ENCODE data around the gene LGALS9B.
"Not testable (repeated sequence)": the region's sequence is repeated elsewhere in the genome, so short reads cannot be mapped to it uniquely, and the experiment has no call there.

Gene LGALS9B

DNA sequence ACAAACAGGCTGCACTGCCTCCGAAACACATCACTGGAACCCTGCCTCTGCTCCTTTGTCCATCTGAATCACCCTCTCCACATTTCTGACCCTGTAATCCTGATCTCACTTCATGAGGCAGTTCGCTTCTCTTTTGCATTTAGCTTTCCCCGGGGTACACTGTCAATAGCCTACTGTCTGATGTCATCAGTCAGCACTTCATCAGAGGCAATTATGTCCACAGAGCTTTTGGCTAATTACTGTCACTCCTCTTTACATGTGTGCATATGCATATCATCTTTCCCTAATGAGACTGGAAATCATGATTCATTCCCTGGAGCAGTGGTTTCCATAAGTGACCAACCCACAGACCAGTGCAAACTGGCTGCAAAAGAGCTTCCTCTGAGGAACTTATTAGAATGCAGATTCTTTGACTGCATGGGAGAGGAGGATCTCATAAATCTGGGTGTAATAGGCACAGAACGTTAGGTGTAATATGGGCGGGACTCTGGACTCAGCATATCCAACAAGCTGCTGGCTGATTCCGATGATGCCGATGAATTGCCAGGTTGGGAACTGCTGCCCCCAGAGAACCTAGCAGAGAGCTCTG is 49.8 kb downstream of the LGALS9B start:
- H3K4me3 ChIP-seq (ENCODE audit: low read depth, low read length), result not testable (repeated sequence)

- H3K4me3 ChIP-seq (ENCODE audit: low read depth, low read length), result not testable (repeated sequence)
Measured at GRCh38 chr17:20416381-20416911, 50.9 kb downstream of the LGALS9B start.

GRCh38 chr17:20415479-20415878 is 51.9 kb downstream of the LGALS9B start:
- H3K4me3 ChIP-seq (ENCODE audit: low read depth, low read length), result not testable (repeated sequence)

GRCh38 chr17:20401306-20402022 is 65.9 kb downstream of the LGALS9B start:
- H3K4me3 ChIP-seq (ENCODE audit: low read depth, low read length), result not testable (repeated sequence)

DNA sequence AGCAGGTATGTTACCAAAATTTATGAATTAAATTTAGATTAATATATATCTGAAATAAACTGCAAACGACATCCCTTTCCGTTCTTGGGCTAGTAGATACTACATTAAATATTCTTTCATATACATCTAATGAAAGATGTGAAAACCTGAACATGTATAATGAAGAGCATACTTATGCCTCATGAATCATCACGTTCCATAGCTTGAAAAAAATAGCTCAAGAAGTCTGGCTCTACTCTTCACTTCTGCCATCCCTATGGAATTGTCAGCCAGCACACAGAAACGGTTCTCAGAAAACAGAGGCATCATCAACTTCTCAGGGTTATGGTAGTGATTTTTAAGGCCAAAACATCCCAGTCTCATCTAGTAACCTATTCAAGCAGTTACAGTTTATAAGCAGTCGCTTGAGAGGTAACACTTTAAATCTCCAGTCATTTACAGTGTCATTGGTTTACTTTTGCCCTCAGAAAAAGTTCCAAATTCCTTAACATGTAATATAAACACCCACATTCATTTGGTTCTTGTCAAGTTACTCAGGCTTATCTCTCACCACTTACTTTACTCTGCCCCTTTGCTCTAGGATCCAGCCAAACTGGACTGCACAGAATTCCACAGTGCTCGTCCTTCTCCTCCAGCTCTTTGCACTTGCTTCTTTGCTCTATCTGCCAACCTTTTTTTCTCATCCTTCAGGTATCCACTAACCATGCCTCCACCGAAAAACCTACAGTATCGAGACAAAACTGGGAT is 66.6 kb downstream of the LGALS9B start:
- H3K4me3 ChIP-seq (ENCODE audit: low read depth, low read length), result not testable (repeated sequence)

Measured in WI38 (cell line).